HepG2 (cell line): ENCODE measurements around the gene CHMP1B. TPM values are rescaled to one million over a fixed set of nuclear protein-coding genes. Genes with fewer than 3 reads are reported as not detected.

Experiments
- CERS6 ChIP-seq: sonication (generic); formaldehyde crosslinking; IDR thresholded peaks from 2 replicates; pipeline ENCODE4 v1.5.0; 2020; ENCODE audit warnings: missing genetic modification reagents
- ELF4 ChIP-seq: sonication (generic); formaldehyde crosslinking; IDR thresholded peaks from 2 replicates; pipeline ENCODE4 v1.5.0; 2020; ENCODE audit warnings: missing genetic modification reagents, mild to moderate bottlenecking, moderate library complexity, borderline replicate concordance
- KDM1A ChIP-seq: IDR thresholded peaks from 2 replicates; pipeline ENCODE4 v1.6.1; 2016; ENCODE audit warnings: missing compliant biosample characterization
- KDM4B ChIP-seq: sonication (generic); formaldehyde crosslinking; IDR thresholded peaks from 2 replicates; pipeline ENCODE4 v1.4.0; 2020; ENCODE audit warnings: missing genetic modification reagents
- MLXIP ChIP-seq: sonication (generic); formaldehyde crosslinking; IDR thresholded peaks from 2 replicates; pipeline ENCODE4 v1.9.0; 2021; ENCODE audit warnings: missing genetic modification reagents, borderline replicate concordance
- MXI1 ChIP-seq: IDR thresholded peaks from 3 replicates; pipeline ENCODE4 v1.6.1; 2012; ENCODE audit warnings: low read depth, low read length, inconsistent platforms, borderline replicate concordance
- NAIF1 ChIP-seq: sonication (generic); formaldehyde crosslinking; IDR thresholded peaks from 2 replicates; pipeline ENCODE4 v1.5.0; 2020; ENCODE audit warnings: mild to moderate bottlenecking, missing genetic modification reagents, borderline replicate concordance
- RBM39 ChIP-seq: fragments of 200-400 bp; formaldehyde crosslinking; IDR thresholded peaks from one replicate; pipeline ENCODE4 v1.6.1; 2018; ENCODE audit warnings: antibody characterized with exemption, mild to moderate bottlenecking, low read depth, low read length; ENCODE audit not compliant: poor library complexity, severe bottlenecking
- SMAD9 ChIP-seq: sonication (generic); formaldehyde crosslinking; IDR thresholded peaks from 2 replicates; pipeline ENCODE4 v1.5.1; 2020; ENCODE audit warnings: mild to moderate bottlenecking, missing genetic modification reagents
- SNAPC4 ChIP-seq: sonication (generic); formaldehyde crosslinking; IDR thresholded peaks from 2 replicates; pipeline ENCODE4 v1.4.0; 2020; ENCODE audit warnings: mild to moderate bottlenecking, missing genetic modification reagents
- TMF1 ChIP-seq: sonication (generic); formaldehyde crosslinking; IDR thresholded peaks from 2 replicates; pipeline ENCODE4 v1.8.1; 2022; ENCODE audit warnings: low read depth, missing genetic modification reagents
- U2AF1 ChIP-seq: fragments of 200-400 bp; formaldehyde crosslinking; optimal IDR thresholded peaks from 2 replicates; pipeline ENCODE3; 2017; ENCODE audit warnings: mild to moderate bottlenecking, low read depth, low read length
- ZBTB26 ChIP-seq: IDR thresholded peaks from 2 replicates; pipeline ENCODE4 v1.6.1; 2016; ENCODE audit warnings: missing compliant biosample characterization, missing genetic modification reagents, borderline replicate concordance
- ZFP36 ChIP-seq: fragments of 150-350 bp; IDR thresholded peaks from 2 replicates; pipeline ENCODE4 v1.6.1; 2018; ENCODE audit warnings: borderline replicate concordance, low read length, low read depth; ENCODE audit not compliant: partially characterized antibody
- ZNF33A ChIP-seq: sonication (generic); formaldehyde crosslinking; IDR thresholded peaks from 2 replicates; pipeline ENCODE4 v1.5.1; 2020; ENCODE audit warnings: missing genetic modification reagents, mild to moderate bottlenecking, moderate library complexity, borderline replicate concordance
- ZNF33B ChIP-seq: sonication (generic); formaldehyde crosslinking; IDR thresholded peaks from 2 replicates; pipeline ENCODE4 v1.5.1; 2020; ENCODE audit warnings: mild to moderate bottlenecking, missing genetic modification reagents
- ZNF350 ChIP-seq: sonication (generic); formaldehyde crosslinking; IDR thresholded peaks from 2 replicates; pipeline ENCODE4 v1.4.0; 2020; ENCODE audit warnings: mild to moderate bottlenecking, low read depth, missing genetic modification reagents, borderline replicate concordance
- ZNF567 ChIP-seq: sonication (generic); formaldehyde crosslinking; IDR thresholded peaks from 2 replicates; pipeline ENCODE4 v1.8.1; 2023; ENCODE audit warnings: mild to moderate bottlenecking, missing genetic modification reagents, borderline replicate concordance
- ZNF572 ChIP-seq: sonication (generic); formaldehyde crosslinking; IDR thresholded peaks from 2 replicates; pipeline ENCODE4 v1.5.1; 2020; ENCODE audit warnings: mild to moderate bottlenecking, missing genetic modification reagents
- polyA plus RNA-seq, 8 experiments: library from polyadenylated mRNA; depleted of rRNA in 3 of 8; stranded (reverse) in 7 of 8; unstranded in 1 of 8; fragments of >200 nt; fragmentation: Illumina TruSeq in 4 of 8; extraction: Trizol in 4 of 8; gene quantifications; 2 replicates each; pipeline versions ENCODE4 v1.2.1 to v1.2.3, GENCODE V29; 2011 to 2016; ENCODE audit warnings: low read depth in 4 of 8, missing spikeins in 1 of 8, mixed read lengths in 1 of 8; ENCODE audit not compliant: insufficient read depth in 1 of 8
- total RNA-seq, 5 experiments: library from RNA; depleted of rRNA; stranded (reverse); fragments of >200 nt; fragmentation: Illumina TruSeq; extraction: Trizol; gene quantifications; 2 replicates each; pipeline ENCODE4 v1.2.3, GENCODE V29; 2016; ENCODE audit warnings: low read depth in 1 of 5

The CHMP1B gene
- total and polyA plus RNA-seq, 2 of the 13 experiments (the other 11 are each of a cell fraction or from before 2014, with no cell fraction given), result 18.8 to 20.2 TPM

- TF ChIP-seq SNAPC4 (CRISPR knock-in tag), result no peak
- TF ChIP-seq TMF1 (CRISPR knock-in tag), result no peak
- TF ChIP-seq NAIF1, result no peak
- TF ChIP-seq RBM39, result no peak
- TF ChIP-seq U2AF1, result no peak
- TF ChIP-seq ZNF33B (CRISPR knock-in tag), result no peak
- TF ChIP-seq ZFP36, result no peak
- no peak for TF ChIP-seq ZNF567 (CRISPR knock-in tag)
- TF ChIP-seq ZNF572 (CRISPR knock-in tag), result no peak
- no peak for TF ChIP-seq ZBTB26 (CRISPR knock-in tag)
- no peak for TF ChIP-seq ELF4 (CRISPR knock-in tag)
- no peak for TF ChIP-seq MLXIP (CRISPR knock-in tag)
- TF ChIP-seq ZNF350 (CRISPR knock-in tag), result peak; percentile 35; the same call in 1 of the 2 replicates
- TF ChIP-seq KDM1A (CRISPR knock-in tag), result 0 out of 2 replicates have a peak, but pooled peaks have one; percentile 28
- TF ChIP-seq SMAD9, result no peak
- no peak for TF ChIP-seq KDM4B (CRISPR knock-in tag)
- TF ChIP-seq MXI1, result peak; percentile 88; the same call in 2 of the 3 replicates
- TF ChIP-seq CERS6 (CRISPR knock-in tag), result no peak
- no peak for TF ChIP-seq ZNF33A (CRISPR knock-in tag)
Observed at GRCh38 chr18:11849841-11850634, 1.2 kb upstream of the CHMP1B start (continued).
